ENCODE data around the gene ACSBG1. TPM values are rescaled to one million over a fixed set of nuclear protein-coding genes. Genes with fewer than 3 reads are reported as not detected.

Gene ACSBG1
- 1.6 TPM for polyA plus RNA-seq (2013, experiment 1 of 2)
- polyA plus RNA-seq (2013, experiment 2 of 2): 1.5 TPM

DNA sequence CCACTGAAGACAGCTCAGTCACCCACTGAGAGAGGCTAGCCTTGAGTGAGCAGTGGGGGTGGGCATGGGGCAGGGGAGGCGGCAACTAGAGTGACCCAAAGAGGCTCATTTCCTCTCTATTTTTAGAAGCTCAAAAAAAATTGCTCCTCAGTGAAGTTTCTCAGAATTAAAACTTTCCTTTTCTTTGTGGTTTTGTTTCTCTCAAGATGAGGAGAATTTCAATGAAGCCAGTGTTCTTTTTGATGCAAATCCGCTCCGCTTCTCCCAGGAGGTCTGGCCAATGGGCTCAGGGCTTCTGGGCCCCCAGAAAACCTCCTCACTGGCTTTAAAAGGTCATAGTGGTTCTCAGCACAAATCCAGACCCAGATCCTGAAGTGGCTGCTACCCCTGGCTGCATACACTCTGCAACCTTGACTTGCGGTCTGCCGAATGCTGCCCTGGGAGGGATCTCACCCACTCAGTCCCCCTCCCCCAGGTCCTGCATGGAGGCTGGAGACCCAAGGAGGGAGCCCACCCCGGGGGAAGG lies at the start of gene ACSBG1:
ACSBG1 (minus strand) TSS at position 51 of the 526 bp plus-strand sequence. CDS start 64 bp downstream, outside the sequence.
- Histone ChIP-seq H2BK5ac (ENCODE audit: low read length) (no peak within 1 kb of the TSS), H3K23ac (ENCODE audit: low read length) (no peak within 1 kb of the TSS), H3K36me3 (ENCODE audit: control insufficient read depth, insufficient read depth, low read length) (no peaks in the 10 kb centered on the region), H2BK15ac (replicated peaks; ENCODE audit: low read depth) (no peak within 1 kb of the TSS), H3K27ac (ENCODE audit: low read depth, low read length) (no peak within 1 kb of the TSS), H3K4me1 (ENCODE audit: control insufficient read depth, low read depth, low read length) (no peaks in the 10 kb centered on the region), H3K79me2 (ENCODE audit: control insufficient read depth, insufficient read depth, low read length) (no peaks in the 10 kb centered on the region), H3K18ac (ENCODE audit: low read length) (no peak within 1 kb of the TSS), H3K4ac (ENCODE audit: low read depth, low read length) (no peak within 1 kb of the TSS), H3K56ac (ENCODE audit: low read length) (no peak within 1 kb of the TSS), H3K9ac (ENCODE audit: low read length) (no peak within 1 kb of the TSS), H3K4me3 (ENCODE audit: low read length) (no peak within 1 kb of the TSS), H2AK5ac (ENCODE audit: low read length) (no peak within 1 kb of the TSS), H4K8ac (ENCODE audit: low read depth, low read length) (no peak within 1 kb of the TSS), H3K27me3 (ENCODE audit: insufficient read depth, low read length, poor library complexity) (no peaks in the 10 kb centered on the region), H3K4me2 (ENCODE audit: low read length) (no peak within 1 kb of the TSS), H3K79me1 (ENCODE audit: low read length) (no peaks in the 10 kb centered on the region), H2BK120ac (ENCODE audit: low read depth, low read length) (no peak within 1 kb of the TSS), H4K5ac (ENCODE audit: low read length) (no peak within 1 kb of the TSS)
- WGBS (ENCODE audit: extremely low coverage, insufficient coverage, low lambda C conversion rate): no CpG with 5 or more reads among the region's 6 CpGs
- DNase-seq: no peak

DNA sequence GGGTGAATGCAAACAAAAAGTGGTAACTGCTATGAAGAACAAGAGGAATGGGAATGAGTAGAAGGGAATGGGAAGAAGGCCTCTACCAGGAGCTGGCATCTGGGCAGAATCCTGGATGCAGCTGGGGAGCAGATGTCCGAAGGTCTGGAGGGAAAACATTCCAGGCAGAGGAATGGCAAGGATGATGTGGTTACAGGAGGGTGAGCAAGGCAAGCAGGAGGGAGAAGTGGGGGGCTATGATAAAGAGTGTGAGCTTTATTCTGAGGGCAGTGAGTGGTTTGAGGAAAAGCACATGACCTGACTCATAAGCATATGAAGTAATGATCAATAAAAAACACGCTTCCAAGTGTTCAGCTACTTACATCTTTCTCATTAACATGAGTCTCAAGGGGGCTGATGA lies 48.0 kb upstream of the ACSBG1 start:
- no peak overlapping the region for H3K27ac ChIP-seq (ENCODE audit: low read depth, low read length)
- WGBS (ENCODE audit: extremely low coverage, insufficient coverage, low lambda C conversion rate): no CpG with 5 or more reads among the region's 2 CpGs
- DNase-seq: no peak

GRCh38 chr15:78280319-78281072 lies 46.1 kb upstream of the ACSBG1 start:
- WGBS (ENCODE audit: extremely low coverage, insufficient coverage, low lambda C conversion rate): no CpG with 5 or more reads among the region's 13 CpGs
- H3K18ac ChIP-seq (ENCODE audit: low read length): no peak overlapping the region
- no peak overlapping the region for H4K5ac ChIP-seq (ENCODE audit: low read length)
- H3K4ac ChIP-seq (ENCODE audit: low read depth, low read length): no peak overlapping the region
- H3K79me1 ChIP-seq (ENCODE audit: low read length): no peaks in the 10 kb centered on the region
- H2BK15ac ChIP-seq (replicated peaks; ENCODE audit: low read depth): no peak overlapping the region
- H3K36me3 ChIP-seq (ENCODE audit: control insufficient read depth, insufficient read depth, low read length): peaks cover 5% of the 10 kb centered on the region
- no peak overlapping the region for H3K23ac ChIP-seq (ENCODE audit: low read length)
- no peak overlapping the region for H2BK120ac ChIP-seq (ENCODE audit: low read depth, low read length)
- no peak overlapping the region for H2BK5ac ChIP-seq (ENCODE audit: low read length)
- no peaks in the 10 kb centered on the region for H3K4me1 ChIP-seq (ENCODE audit: control insufficient read depth, low read depth, low read length)
- H3K27me3 ChIP-seq (ENCODE audit: insufficient read depth, low read length, poor library complexity): no peaks in the 10 kb centered on the region
- H3K56ac ChIP-seq (ENCODE audit: low read length): no peak overlapping the region
- no peaks in the 10 kb centered on the region for H3K79me2 ChIP-seq (ENCODE audit: control insufficient read depth, insufficient read depth, low read length)
- no peak overlapping the region for H3K4me2 ChIP-seq (ENCODE audit: low read length)
- H4K8ac ChIP-seq (ENCODE audit: low read depth, low read length): no peak overlapping the region
- H3K27ac ChIP-seq (ENCODE audit: low read depth, low read length): no peak overlapping the region
- H2AK5ac ChIP-seq (ENCODE audit: low read length): no peak overlapping the region
- DNase-seq: no peak
- no peak overlapping the region for H3K9ac ChIP-seq (ENCODE audit: low read length)
- H3K4me3 ChIP-seq (ENCODE audit: low read length): no peak overlapping the region

More for the DNA sequence above, 48.0 kb upstream of the ACSBG1 start:
- no peak overlapping the region for H3K56ac ChIP-seq (ENCODE audit: low read length)
- no peak overlapping the region for H4K5ac ChIP-seq (ENCODE audit: low read length)
- H3K36me3 ChIP-seq (ENCODE audit: control insufficient read depth, insufficient read depth, low read length): peaks cover 5% of the 10 kb centered on the region
- no peaks in the 10 kb centered on the region for H3K27me3 ChIP-seq (ENCODE audit: insufficient read depth, low read length, poor library complexity)
- H3K4me1 ChIP-seq (ENCODE audit: control insufficient read depth, low read depth, low read length): no peaks in the 10 kb centered on the region
- H2BK15ac ChIP-seq (replicated peaks; ENCODE audit: low read depth): no peak overlapping the region
- H2BK120ac ChIP-seq (ENCODE audit: low read depth, low read length): no peak overlapping the region
- H3K9ac ChIP-seq (ENCODE audit: low read length): no peak overlapping the region
- H3K4ac ChIP-seq (ENCODE audit: low read depth, low read length): no peak overlapping the region
- no peak overlapping the region for H2BK5ac ChIP-seq (ENCODE audit: low read length)
- no peak overlapping the region for H3K18ac ChIP-seq (ENCODE audit: low read length)
- no peaks in the 10 kb centered on the region for H3K79me1 ChIP-seq (ENCODE audit: low read length)
- H3K4me3 ChIP-seq (ENCODE audit: low read length): no peak overlapping the region
- H2AK5ac ChIP-seq (ENCODE audit: low read length): no peak overlapping the region
- H3K79me2 ChIP-seq (ENCODE audit: control insufficient read depth, insufficient read depth, low read length): no peaks in the 10 kb centered on the region
- H4K8ac ChIP-seq (ENCODE audit: low read depth, low read length): no peak overlapping the region
- H3K23ac ChIP-seq (ENCODE audit: low read length): no peak overlapping the region
- no peak overlapping the region for H3K4me2 ChIP-seq (ENCODE audit: low read length)

GRCh38 chr15:78276064-78276943 lies 41.9 kb upstream of the ACSBG1 start:
- Histone ChIP-seq H3K27me3 (ENCODE audit: insufficient read depth, low read length, poor library complexity) (no peaks in the 10 kb centered on the region), H4K8ac (ENCODE audit: low read depth, low read length) (no peak overlapping the region), H2BK15ac (replicated peaks; ENCODE audit: low read depth) (no peak overlapping the region), H3K4me2 (ENCODE audit: low read length) (no peak overlapping the region), H3K79me2 (ENCODE audit: control insufficient read depth, insufficient read depth, low read length) (no peaks in the 10 kb centered on the region), H3K18ac (ENCODE audit: low read length) (no peak overlapping the region), H3K4me3 (ENCODE audit: low read length) (no peak overlapping the region), H3K23ac (ENCODE audit: low read length) (no peak overlapping the region), H2AK5ac (ENCODE audit: low read length) (no peak overlapping the region), H3K56ac (ENCODE audit: low read length) (no peak overlapping the region), H4K5ac (ENCODE audit: low read length) (no peak overlapping the region), H3K4me1 (ENCODE audit: control insufficient read depth, low read depth, low read length) (no peaks in the 10 kb centered on the region), H3K4ac (ENCODE audit: low read depth, low read length) (no peak overlapping the region), H3K36me3 (ENCODE audit: control insufficient read depth, insufficient read depth, low read length) (peaks cover 1% of the 10 kb centered on the region), H3K9ac (ENCODE audit: low read length) (no peak overlapping the region), H2BK120ac (ENCODE audit: low read depth, low read length) (no peak overlapping the region), H3K79me1 (ENCODE audit: low read length) (no peaks in the 10 kb centered on the region), H2BK5ac (ENCODE audit: low read length) (no peak overlapping the region), H3K27ac (ENCODE audit: low read depth, low read length) (no peak overlapping the region)
- no peak for DNase-seq
- WGBS (ENCODE audit: extremely low coverage, insufficient coverage, low lambda C conversion rate): no CpG with 5 or more reads among the region's 6 CpGs

GRCh38 chr15:78274994-78275393 lies 40.6 kb upstream of the ACSBG1 start:
- Histone ChIP-seq H2AK5ac (ENCODE audit: low read length) (no peak overlapping the region), H3K18ac (ENCODE audit: low read length) (no peak overlapping the region), H3K4me1 (ENCODE audit: control insufficient read depth, low read depth, low read length) (no peaks in the 10 kb centered on the region), H3K36me3 (ENCODE audit: control insufficient read depth, insufficient read depth, low read length) (no peaks in the 10 kb centered on the region), H3K9ac (ENCODE audit: low read length) (no peak overlapping the region), H2BK15ac (replicated peaks; ENCODE audit: low read depth) (no peak overlapping the region), H3K4ac (ENCODE audit: low read depth, low read length) (no peak overlapping the region), H4K5ac (ENCODE audit: low read length) (no peak overlapping the region), H3K4me2 (ENCODE audit: low read length) (no peak overlapping the region), H3K27me3 (ENCODE audit: insufficient read depth, low read length, poor library complexity) (no peaks in the 10 kb centered on the region), H3K79me1 (ENCODE audit: low read length) (no peaks in the 10 kb centered on the region), H2BK5ac (ENCODE audit: low read length) (no peak overlapping the region), H3K23ac (ENCODE audit: low read length) (no peak overlapping the region), H2BK120ac (ENCODE audit: low read depth, low read length) (no peak overlapping the region), H3K4me3 (ENCODE audit: low read length) (no peak overlapping the region), H4K8ac (ENCODE audit: low read depth, low read length) (no peak overlapping the region), H3K27ac (ENCODE audit: low read depth, low read length) (no peak overlapping the region), H3K56ac (ENCODE audit: low read length) (no peak overlapping the region), H3K79me2 (ENCODE audit: control insufficient read depth, insufficient read depth, low read length) (no peaks in the 10 kb centered on the region)
- no peak for DNase-seq
- no CpG with 5 or more reads among the region's 5 CpGs for WGBS (ENCODE audit: extremely low coverage, insufficient coverage, low lambda C conversion rate)
